GM18870 (cell line): ENCODE results near the gene AIDA.
A peak's percentile ranks its signal among the peaks of the same experiment; 100 is the strongest.

ENCODE experiments used
- ATAC-seq: cut with Tn5 transposase; IDR thresholded peaks from one replicate; pipeline ENCODE4 v1.9.1; 2021; ENCODE audit warnings: moderate library complexity; ENCODE audit not compliant: unreplicated experiment

Gene AIDA

DNA sequence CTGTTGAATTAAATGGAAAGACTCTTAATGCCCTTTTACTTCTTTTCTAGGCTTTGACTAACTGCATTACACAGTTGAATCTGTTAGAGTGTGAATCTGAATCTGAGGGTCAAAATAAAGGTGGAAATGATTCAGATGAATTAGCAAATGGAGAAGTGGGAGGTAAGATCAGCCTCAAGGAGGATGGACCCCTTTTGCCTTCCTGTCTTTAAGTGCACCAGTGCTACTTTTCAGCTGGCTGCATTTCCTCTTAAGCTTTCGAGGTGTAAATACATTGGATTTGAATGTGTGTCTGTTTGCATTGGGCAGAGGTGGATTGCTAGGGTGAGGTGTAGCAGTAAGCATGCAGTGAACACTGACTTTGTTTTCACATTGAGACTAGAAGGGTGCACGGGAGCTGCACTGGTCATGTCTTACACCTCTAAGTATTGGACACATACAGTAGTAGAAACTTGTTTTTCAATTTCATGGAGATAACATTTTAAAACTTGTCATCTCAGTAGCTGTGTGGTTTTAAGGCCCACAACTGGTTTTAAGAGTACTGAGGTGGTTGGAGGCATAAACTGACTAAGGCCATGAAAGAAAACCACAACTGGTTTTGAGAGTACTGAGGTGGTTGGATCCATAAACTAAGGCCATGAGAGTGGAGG is 59.0 kb downstream of the AIDA start:
- ATAC-seq = peak; percentile 66

DNA sequence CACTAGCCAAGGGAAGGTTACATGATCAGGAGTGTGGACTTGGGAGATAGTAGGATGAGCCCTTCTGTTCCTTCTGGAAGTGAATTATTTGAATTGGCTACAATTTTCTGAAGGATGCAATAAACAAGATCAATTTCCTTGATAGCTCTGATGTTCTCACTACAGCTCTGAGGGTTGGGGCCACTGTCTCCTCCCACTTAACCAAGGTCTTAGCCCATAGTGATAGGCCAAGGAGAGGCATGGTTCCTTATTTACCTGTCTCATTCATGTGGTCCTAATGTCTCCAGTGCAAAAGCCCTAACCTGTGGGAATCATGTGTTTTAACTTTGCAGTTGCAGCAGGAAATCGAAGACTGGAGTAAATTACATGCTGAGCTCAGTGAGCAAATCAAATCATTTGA is 59.6 kb downstream of the AIDA start:
- no peak for ATAC-seq

GRCh38 chr1:222644636-222644980 is 67.7 kb downstream of the AIDA start:
- ATAC-seq = no peak

- peak; percentile 95 for ATAC-seq
These were observed 68.2 kb downstream of the AIDA start for GRCh38 chr1:222643938-222644635.

DNA sequence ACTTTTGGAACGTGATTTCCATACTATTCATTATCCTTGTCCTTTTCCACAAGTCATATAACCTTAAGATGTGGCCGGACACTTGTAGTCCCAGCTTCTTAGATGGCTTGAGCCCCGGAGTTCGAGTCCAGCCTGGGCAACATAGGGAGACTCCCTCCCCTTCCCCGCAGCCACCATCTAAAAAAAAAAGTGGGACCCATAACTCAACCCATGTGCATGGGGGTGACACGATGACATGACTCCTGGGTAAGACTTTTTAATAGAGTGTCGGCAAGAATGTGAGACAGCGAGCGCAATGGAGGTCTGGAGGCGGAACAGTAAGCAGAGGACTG is 68.7 kb downstream of the AIDA start:
- ATAC-seq = no peak

DNA sequence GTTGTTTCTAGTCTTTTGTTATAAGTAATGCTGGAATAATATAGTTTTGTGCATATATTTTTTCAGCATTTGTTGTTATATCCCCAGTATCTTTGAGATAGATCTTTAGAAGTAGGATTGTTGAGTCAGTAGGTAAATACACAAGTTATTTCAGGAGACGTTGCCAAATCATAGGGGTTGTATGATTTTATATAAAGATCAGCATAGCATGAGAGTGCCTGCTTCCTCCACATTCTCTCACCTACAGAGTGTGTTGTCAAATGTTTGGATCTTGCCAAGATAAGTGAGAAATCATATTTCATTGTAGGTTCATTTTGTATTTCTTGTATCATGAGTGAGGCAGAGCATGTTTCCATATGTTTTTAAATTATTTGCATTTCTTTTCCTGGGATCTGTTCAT is 69.8 kb downstream of the AIDA start:
- ATAC-seq = no peak

DNA sequence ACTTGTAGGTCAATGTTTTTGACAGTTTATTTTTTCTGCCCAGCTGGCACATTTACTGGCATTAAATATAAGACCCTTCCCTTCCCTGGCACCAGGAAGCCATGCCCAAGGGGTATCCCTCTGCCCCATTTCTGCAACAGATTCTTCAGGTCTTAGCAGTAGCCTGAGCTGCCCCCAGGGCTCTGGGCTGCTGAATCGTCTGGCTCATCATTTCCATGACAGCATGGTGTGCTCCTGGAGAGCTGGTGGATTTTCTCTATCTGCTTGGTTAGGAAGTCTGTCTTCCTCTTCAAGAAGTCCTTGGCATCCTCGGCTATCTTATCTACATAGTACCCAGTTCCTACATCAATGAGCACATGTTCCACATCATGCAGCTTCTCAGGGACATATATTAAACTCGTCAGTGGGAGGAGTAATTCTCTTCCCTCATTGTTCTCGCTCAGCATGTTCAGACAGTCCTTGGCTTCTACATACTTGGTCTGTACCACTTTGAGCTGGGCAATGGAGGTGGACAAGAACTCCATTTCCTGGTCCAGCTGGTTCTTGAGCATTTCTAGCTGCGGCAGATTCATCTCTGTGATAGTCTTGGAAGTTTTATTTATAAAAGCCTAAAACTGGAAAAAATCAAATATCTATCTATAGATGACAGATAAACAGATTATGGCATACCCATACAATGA is 70.9 kb downstream of the AIDA start:
- no peak for ATAC-seq

- peak; percentile 88 for ATAC-seq
These were observed 77.9 kb downstream of the AIDA start for GRCh38 chr1:222634180-222635013.

- ATAC-seq = no peak
These were observed 79.5 kb downstream of the AIDA start for GRCh38 chr1:222632749-222633148.

DNA sequence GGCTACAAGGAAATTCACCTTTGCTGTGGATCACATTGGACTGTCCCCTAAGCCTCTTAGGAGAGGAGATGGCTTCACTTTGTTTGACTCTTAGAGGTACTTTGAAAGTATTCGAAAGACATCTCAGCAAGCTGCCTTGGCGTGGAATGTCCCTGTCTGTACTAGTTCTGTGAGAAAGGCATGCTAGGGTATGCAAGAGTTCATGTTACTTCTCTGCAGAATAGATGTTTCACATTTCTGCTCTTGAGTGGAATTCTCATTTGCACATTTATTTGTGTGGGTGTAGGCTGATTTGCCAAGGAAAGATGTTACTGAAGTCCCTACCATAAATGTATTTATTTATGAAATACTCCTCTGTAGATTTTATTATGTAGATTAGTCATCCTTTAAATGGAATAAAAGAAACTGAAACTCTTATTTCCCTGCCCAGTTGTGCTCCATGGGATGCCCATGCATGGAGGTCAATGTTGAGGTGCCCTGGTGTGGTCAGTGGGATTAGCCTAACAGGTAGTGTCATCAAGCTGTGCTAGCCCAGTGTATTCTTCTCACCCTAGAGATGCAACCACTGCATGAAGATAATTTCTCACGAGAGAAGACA is 80.6 kb downstream of the AIDA start:
- ATAC-seq = no peak

- ATAC-seq = no peak
These were observed 82.3 kb downstream of the AIDA start for GRCh38 chr1:222629921-222630535.

- ATAC-seq = no peak
These were observed 85.1 kb downstream of the AIDA start for GRCh38 chr1:222627232-222627631.

DNA sequence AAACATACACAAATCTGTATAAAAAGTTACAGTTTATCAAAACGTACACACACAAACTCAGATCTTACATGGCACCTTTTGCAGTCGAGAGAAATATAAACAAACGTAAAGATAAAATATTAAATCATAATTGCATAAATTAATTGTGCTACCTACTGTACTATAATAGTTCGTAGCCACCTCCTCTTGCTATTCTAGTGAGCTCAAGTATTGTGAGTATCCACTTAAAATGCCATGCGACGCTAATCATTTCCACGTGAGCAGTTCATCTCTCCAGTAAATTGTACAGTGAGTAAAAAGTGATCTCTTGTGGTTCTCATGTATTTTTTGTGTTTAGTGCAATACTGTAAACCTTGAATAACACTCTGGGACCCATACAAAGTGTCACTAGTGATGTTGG is 88.1 kb downstream of the AIDA start:
- no peak for ATAC-seq

GRCh38 chr1:222623458-222623857 is 88.8 kb downstream of the AIDA start:
- ATAC-seq = no peak

GRCh38 chr1:222622765-222623164 is 89.5 kb downstream of the AIDA start:
- ATAC-seq = no peak

GRCh38 chr1:222620566-222620965 is 91.7 kb downstream of the AIDA start:
- ATAC-seq = peak; percentile 81

DNA sequence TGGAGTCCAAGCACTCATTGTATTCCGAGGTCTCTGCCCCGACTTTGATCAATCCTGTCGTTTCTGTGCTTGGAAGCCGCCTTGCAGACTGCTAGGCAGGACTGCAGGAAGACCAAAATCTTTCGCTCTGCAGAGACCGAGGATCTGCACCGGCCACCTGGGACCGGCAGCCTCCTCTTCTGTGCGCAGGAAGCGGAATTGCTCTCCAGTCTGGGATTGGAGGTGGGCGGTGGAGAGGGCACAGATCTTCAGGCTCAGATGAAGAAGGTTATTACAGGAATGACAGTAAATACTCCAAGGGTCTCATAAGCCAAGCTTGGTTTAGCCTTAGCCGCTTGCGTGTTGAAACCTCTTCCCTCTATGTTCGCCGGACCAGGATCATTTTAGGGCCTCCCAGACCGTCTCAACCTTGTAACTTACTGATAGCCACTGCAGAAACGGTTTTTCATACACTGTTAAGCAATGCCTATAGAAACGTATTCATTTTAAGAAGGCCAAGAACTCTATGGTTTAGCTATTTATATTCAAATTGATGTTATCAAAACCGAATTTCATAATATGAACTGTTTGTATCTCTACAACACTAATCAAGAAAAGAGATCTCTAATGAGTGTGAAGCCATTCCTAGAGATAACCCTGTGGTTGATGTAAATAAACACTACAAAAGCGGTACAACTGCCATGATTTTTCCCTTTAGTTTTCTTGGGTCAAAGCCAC is 93.3 kb downstream of the AIDA start:
- no peak for ATAC-seq
